GM18873 (cell line): ENCODE results near the gene CYSRT1.
"Not testable (repeated sequence)": the region's sequence is repeated elsewhere in the genome, so short reads cannot be mapped to it uniquely, and the experiment has no call there.

ENCODE experiments used
- ATAC-seq: cut with Tn5 transposase; IDR thresholded peaks from one replicate; pipeline ENCODE4 v1.9.1; 2021; ENCODE audit warnings: mild to moderate bottlenecking, moderate library complexity, moderate number of reproducible peaks; ENCODE audit not compliant: unreplicated experiment, low FRiP score

The CYSRT1 gene

DNA sequence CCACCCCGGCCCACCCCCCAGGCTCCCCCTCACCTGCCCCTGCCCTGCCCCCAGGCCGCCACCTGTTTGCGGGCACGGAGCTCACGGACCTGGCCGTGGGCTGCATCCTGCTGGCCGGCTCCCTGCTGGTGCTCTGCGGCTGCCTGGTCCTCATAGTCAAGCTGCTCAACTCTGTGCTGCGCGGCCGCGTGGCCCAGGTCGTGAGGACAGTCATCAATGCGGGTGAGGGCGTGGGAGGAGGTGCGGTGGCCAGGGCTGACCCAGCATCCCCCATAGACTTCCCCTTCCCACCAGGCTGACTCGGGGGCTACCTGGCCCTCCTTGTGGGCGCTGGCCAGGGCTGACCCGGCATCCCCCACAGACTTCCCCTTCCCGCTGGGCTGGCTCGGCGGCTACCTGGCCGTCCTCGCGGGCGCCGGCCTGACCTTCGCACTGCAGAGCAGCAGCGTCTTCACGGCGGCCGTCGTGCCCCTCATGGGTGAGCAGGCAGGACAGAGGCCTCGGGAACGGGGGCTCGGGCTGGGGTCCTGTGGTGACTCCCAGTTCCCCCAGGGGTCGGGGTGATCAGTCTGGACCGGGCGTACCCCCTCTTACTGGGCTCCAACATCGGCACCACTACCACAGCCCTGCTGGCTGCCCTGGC lies 9.2 kb downstream of the CYSRT1 start:
- ATAC-seq: no peak

DNA sequence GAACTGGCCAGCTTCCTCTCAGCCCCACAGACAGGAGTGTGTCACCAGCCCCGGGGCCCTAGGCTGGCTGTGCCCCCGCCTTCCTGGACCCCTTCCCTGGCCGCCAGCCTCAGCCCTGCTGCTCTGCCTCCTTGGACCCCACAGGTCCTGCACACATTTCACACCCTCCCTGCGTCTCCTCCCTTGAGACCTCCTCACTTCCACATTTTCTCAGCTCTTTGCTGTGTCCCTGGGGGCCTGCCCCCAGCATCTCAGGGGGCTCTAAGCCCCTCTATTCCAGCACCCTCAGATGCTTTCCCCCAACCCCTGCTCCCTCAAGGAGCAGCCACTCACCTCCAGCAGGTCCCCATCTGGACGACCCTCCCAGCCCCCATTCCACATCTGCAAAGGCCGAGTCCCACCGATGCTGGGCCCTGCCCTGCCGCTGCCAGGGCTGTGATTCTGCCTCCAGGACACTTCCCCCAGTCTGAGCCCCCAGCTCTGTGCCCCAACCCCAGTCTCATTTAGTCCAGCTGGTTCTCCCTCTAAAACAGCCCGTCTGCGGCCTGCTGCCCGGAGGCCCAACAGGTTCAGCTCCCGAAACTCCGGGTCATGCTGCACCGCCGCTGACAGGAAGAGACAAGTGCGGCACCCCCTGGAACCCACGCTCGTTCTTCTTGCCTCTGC lies 9.9 kb downstream of the CYSRT1 start:
- ATAC-seq: no peak

DNA sequence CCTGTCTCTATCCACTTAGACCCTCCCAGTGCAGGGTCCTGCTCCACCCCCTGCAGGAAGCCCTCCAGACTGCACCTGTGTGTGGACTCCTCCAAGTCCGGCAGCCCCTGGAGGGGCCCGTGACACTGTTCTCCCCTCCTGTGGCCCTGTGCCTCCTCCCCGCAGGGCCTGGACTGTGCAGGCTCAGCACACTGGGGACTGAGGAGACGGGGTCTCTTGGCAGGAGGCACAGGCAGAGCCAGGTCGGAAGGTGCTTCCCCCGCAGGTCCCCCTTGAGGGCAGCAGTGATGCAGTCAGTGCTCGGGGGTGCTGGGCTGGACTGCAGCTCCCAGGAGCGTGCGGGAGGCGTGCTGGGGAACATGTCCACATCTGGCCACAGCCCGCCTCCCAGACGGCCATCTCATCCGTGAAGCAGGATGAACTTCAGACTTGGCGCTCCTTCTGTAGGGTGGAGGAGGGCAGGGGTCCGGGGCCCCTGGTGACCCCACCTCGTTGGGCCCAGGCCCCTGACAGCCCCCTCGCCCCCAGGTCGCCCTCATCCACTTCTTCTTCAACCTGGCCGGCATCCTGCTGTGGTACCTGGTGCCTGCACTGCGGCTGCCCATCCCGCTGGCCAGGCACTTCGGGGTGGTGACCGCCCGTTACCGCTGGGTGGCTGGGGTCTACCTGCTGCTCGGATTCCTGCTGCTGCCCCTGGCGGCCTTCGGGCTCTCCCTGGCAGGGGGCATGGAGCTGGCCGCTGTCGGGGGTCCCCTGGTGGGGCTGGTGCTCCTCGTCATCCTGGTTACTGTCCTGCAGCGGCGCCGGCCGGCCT lies 10.7 kb downstream of the CYSRT1 start:
- ATAC-seq: no peak

DNA sequence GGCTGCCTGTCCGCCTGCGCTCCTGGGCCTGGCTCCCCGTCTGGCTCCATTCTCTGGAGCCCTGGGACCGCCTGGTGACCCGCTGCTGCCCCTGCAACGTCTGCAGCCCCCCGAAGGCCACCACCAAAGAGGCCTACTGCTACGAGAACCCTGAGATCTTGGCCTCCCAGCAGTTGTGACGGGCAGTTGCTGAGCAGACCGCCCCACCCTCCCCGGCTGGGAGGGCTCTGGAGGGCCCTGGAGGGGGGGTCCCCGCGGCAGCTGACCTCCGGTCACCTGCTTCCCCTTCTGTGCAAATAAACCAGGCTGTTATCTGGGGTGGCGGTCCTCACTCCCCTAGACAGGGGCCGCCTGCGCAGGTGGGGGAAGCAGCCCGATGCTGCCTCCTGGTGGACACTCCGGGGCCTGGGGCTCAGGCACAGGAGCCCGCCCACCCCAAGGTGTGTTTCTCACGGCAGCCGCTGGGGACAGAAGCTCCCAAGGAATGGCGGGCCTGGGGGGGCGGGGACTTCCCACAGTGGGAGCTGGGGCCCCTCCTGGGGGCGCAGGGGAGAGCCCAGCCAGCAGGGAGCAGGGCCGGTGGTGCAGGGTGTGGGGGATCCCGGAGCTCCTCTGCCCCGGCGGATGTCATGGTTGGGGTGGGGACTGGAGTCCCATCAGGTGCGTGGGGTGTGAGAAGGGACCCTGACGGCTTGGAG lies 11.4 kb downstream of the CYSRT1 start:
- ATAC-seq: no peak

DNA sequence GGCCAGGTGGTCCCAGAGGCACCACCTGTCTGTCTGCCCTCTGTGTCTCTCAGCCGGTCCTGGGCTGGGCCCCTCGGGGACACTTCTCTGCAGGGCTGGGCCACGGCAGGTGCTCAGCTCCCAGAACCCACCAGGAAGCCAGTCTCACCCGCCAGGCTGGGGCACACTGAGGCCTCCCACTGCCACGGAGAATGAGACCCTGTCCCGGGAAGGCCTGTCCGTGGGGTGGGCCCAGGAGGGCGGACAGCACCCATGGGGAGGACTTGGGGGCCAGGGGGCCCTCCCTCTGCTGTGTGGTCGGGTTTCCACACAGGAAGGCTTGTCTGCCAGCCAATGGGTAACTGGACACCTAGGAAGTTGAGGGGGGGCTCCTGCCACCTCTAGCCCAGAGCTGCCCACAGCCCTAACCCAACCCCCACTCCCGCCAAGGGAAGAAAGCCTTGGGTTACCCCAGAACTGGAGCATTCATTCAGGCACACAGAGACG lies 12.0 kb downstream of the CYSRT1 start:
- no peak for ATAC-seq

DNA sequence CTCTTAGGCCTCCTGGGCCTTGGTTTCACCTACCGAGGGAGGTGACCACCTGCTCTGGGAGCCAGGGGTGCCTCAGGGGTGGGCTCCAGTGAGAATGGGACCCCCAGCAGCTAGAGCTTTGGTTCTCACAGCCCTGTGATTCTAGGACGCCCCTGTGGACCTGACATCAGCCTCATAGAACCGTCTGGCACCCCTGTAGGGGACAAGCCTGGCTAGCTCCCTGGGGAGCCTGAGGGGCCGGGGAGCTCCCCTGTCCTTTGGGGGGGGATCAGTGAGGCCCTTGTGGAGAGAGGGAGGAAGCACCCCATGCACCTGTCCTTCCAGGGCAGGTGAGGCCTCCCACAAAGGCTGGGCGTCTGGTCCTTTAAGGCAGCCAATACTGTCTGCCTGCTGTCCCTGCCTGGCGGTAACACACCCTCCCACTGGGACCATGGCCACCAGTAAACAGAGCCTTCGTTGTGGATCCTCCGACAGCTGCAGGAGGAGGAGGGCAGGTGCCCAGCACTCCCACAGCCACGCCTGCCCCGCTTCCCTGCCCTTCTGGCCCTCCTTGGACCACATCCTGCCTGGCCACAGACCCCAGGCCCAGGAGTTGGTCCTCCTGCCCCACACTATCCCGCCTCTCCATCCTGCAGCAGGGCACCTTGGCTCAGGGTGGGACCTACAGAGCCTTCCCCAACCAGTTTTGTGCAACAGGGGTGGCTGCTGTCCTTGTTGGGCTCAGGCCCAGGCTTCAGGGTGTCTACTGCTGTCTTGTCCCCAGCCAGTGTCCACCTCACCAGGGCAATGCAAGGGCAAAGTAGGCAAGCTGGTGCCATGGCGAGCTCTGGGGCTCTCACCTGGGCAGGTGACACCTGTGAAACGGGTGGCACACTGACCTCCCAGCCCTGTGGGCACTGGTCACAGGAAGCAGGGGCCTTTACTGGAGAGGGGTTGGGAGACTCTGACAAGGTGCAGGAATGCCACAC lies 13.1 kb downstream of the CYSRT1 start:
- ATAC-seq: no peak

DNA sequence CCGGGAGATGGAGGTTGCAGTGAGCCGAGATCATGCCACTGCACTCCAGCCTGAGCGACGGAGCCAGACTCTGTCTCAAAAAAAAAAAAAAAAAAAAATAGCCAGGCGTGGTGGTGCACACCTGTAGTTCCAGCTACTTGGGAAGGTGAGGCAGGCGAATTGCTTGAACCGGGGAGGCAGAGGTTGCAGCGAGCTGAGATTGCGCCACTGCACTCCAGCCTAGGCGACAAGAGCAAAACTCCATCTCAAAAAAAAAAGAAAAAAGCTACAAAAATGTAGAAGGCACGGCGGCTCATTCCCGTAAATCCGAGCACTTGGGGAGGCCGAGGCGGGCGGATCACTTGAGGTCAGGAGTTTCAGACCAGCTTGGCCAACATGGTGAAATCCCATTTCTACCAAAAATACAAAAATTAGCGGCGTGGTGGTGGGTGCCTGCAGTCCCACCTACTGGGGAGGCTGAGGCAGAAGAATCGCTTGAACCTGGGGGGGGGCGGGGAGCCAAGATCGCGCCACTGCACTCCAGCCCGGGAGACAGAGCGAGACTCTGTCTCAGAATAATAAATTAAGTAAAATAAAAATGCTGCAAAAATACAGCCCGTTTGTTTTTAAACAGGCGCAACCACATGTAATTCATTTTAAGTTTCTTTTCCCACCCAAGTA lies 14.7 kb downstream of the CYSRT1 start:
- not testable (repeated sequence) for ATAC-seq

DNA sequence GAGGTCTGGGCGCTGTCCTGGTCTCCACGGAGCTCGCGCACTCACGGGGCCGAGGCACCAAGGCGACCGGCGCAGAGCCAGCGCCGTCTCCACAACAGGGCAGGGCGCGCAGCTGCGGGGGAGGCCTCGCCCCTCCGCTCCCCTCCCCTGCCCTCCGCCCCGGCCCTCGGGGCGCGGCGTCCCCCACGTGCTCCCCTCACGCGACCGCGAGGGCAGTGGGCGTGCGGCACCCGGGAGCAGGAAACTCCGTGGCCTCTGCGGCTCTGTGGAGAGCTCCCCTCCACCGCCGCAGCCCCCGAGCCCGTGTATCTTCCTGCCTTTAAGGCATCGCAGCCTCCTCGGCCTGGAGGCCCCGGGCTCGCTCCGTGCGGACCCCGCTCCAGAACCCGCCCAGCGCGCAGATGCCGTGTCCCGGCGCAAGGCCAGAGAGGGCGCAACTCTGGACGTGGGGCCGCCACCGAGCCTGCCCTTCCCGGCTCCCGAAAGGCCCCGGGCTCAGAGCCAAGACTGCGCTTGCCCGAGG lies 15.4 kb downstream of the CYSRT1 start:
- peak; percentile 7 for ATAC-seq

DNA sequence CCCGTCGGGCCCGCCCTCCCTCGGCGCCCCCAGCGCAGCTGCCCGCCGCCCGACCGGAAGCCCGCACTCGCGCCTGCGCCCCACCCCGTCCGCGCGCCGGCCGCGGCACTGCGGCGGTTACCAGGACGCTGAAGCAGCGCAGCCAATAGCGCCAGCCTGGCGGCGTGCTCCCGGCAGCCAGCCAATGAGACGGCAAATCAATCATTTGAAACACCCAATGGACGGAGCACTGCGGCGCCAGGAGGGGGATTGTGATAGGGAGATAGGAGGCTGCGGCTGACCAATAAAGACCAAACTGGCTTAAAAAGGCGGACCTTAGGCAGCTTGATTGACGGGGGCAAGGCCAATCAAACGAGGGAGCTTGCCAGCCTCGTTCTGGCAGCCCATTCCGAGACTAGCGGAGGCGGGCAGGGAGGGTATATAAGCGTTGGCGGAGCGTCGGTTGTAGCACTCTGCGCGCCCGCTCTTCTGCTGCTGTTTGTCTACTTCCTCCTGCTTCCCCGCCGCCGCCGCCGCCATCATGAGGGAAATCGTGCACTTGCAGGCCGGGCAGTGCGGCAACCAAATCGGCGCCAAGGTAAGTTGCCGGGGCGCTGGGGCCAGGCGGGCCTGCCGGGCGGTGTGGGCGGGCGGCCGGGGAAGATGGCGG lies 16.0 kb downstream of the CYSRT1 start, which contains the start of gene TUBB4B:
Gene TUBB4B (plus strand): TSS at position 447 of the 649 bp plus-strand sequence. CDS start 74 bp downstream, at position 521.
- peak; percentile 77 for ATAC-seq

DNA sequence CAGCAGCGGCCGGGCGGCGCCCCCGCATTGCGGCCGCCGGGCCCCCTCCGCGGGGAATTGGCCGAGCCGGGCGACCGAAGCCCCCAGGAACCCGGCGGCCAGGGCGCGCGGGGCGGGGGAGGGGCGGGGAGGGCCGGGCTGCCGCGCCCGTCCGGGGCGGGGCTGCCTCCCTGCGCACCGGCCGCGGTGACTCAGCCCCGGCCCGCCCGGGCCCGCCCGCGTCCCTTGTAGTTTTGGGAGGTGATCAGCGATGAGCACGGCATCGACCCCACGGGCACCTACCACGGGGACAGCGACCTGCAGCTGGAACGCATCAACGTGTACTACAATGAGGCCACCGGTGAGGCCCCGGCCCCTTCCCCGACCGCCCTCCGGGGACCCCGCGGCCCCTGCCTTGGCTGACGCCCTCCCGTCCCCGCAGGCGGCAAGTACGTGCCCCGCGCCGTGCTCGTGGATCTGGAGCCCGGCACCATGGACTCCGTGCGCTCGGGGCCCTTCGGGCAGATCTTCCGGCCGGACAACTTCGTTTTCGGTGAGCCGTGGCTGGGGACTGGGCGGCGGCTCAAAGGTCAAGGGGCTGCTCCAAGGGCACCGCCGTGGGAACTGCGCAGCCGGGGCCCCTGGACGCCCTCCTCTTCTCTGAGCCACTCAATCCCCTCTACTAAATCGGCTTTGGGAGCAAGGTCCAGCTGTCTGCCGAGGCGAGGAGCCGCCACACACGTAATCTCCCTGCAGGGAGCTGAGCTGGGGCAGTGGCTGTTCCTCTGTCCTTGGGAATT lies 16.7 kb downstream of the CYSRT1 start:
- peak; percentile 3 for ATAC-seq

DNA sequence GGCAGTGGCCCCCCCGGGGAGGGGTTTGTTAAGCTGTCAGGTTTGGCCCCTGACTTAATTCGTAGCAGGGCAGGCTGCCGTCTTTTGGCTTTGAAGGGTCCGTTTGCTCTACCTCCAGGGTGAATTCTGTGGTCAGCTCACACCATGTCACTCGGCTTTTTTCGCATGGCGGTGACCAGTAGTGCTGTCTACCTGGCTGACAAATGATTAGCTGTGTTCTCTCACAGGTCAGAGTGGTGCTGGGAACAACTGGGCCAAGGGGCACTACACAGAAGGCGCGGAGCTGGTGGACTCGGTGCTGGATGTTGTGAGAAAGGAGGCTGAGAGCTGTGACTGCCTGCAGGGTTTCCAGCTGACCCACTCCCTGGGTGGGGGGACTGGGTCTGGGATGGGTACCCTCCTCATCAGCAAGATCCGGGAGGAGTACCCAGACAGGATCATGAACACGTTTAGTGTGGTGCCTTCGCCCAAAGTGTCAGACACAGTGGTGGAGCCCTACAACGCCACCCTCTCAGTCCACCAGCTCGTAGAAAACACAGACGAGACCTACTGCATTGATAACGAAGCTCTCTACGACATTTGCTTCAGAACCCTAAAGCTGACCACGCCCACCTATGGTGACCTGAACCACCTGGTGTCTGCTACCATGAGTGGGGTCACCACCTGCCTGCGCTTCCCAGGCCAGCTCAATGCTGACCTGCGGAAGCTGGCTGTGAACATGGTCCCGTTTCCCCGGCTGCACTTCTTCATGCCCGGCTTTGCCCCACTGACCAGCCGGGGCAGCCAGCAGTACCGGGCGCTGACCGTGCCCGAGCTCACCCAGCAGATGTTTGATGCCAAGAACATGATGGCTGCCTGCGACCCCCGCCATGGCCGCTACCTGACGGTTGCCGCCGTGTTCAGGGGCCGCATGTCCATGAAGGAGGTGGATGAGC lies 17.6 kb downstream of the CYSRT1 start:
- no peak for ATAC-seq

DNA sequence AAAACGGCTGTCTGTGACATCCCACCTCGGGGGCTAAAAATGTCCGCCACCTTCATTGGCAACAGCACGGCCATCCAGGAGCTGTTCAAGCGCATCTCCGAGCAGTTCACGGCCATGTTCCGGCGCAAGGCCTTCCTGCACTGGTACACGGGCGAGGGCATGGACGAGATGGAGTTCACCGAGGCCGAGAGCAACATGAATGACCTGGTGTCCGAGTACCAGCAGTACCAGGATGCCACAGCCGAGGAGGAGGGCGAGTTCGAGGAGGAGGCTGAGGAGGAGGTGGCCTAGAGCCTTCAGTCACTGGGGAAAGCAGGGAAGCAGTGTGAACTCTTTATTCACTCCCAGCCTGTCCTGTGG lies 18.3 kb downstream of the CYSRT1 start:
- not testable (repeated sequence) for ATAC-seq

DNA sequence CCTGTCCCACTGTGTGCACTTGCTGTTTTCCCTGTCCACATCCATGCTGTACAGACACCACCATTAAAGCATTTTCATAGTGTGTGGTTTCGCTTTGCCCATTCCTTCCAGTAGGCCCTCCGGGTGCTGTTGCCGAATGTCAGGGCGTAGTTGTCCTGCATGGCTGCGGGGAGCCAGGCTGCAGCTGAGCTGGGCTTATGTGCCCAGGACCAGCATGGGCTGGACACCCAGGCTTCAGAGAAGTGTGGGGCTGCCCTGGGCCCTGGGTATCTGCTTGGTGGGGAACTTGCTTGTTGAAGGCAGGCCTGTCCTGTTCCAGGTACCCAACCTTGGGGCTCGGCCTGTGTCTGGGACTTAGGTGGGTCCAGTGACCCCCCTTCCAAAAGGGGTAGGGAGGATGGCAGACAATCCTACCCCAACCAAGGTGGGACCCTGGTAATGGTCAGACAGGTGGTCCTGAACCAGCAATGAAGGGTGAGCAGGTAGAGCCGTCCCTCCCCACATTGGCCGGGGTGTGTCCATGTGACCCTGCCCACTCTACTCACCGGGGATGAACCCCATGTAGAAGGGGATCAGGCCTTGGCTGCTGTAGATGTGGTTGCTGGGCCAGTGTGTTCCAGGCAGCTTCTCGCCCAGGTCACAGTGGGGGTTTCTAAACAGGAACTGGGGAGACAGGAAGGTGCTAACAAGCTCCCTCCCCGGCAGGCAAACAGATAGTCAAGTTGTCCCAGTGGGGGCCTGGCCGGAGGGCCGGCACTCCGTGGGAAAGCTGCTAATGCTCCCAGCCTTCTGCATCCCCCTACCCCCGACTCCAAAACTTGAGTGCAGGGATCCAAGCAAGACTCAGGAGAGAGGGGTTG lies 18.9 kb downstream of the CYSRT1 start:
- no peak for ATAC-seq

DNA sequence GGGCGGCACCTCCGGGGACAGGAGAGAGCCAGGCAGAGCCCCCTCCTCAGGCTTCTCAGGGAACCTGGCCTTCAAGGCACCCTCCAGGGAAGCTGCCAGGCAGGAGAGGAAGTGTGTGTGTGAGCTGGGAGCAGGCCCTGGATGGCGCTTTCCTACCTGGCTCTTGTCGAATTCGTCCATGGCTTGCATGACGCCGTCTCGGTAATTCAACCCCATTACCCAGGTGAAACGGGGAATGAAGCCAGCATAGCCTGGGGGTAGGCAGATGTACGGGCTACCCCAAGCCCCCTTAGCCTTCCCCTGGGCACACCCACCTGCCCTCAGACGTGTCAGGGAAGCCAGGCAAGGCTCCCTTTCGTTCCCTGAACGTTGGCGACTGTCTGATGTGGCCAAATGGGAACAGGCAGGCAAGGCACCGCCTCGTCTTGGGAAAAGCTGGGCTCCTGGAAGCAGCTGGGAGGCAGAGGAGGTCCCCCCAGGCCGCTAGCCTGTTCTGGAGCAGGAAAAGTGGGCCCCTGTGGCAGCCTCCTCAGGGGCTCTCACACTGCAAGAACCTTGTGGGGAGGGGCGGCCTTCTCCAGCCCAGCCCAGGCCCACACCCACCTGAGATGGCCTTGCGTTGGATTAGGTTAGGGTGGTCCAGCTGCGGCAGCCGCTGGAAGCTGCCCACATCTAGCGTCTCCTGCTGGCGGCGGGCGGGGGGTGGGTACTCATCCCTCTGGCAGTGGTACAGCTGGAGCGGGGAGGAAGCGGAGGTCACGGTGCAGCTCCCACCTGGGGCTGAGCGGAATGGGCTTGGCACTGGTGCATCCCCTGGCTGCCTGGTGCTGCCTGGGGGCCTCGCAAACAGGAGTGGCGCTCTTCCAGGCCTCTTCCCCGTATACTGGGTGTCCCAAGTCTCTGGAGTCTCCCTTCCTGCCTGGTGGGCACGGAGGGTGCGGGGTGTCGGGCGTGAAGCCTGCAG lies 19.8 kb downstream of the CYSRT1 start:
- ATAC-seq: no peak
